Erythroblast (primary cell): ENCODE measurements around the gene MB.

Experiments used
- GATA1 ChIP-seq: IDR thresholded peaks from 2 replicates; pipeline ENCODE4 v1.6.1; 2011; ENCODE audit warnings: low read depth, mild to moderate bottlenecking, control low read depth, low read length, moderate library complexity
- POLR2A ChIP-seq: IDR thresholded peaks from 2 replicates; pipeline ENCODE4 v1.6.1; 2011; ENCODE audit warnings: mild to moderate bottlenecking, low read length

DNA sequence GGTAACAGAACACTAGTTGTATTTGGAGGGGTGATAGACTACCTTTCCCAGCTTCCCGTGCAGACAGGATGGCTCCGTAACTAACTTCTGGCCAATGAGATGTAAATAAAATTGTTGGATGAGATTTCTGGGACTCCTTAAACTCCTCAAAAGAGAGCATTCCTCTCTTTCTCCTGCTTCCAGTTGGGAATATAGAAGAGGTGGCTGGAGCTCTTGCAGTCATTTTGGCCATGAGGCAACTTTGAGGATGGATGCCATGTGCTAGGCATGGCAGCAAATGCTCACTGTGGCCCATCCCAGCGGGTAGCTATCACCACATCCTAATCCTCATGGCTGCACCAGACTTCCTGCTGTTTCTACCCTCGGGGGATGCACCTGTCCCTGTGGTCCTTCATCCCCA, 7.4 kb downstream of the MB start:
- TF ChIP-seq POLR2A (no peak), GATA1 (no peak)
